SK-N-SH (cell line): Measurements from ENCODE around the gene HOXA10.

Experiments used
- ELF1 ChIP-seq: IDR thresholded peaks from 2 replicates; pipeline ENCODE4 v1.4.0; 2012
- EP300 ChIP-seq, 2 experiments: IDR thresholded peaks; 2 replicates each; pipeline versions ENCODE4 v1.4.0 to v1.6.1; 2012; ENCODE audit warnings: borderline replicate concordance in 1 of 2, low read depth in 1 of 2, low read length in 1 of 2
- GATA2 ChIP-seq: sonication (generic); formaldehyde crosslinking; IDR thresholded peaks from 2 replicates; pipeline ENCODE4 v1.5.0; 2020; ENCODE audit warnings: mild to moderate bottlenecking, missing genetic modification reagents
- MXI1 ChIP-seq: IDR thresholded peaks from 2 replicates; pipeline ENCODE4 v1.6.1; 2012; ENCODE audit warnings: mild to moderate bottlenecking, low read depth, low read length, improper control_type of control experiment
- NFIC ChIP-seq: IDR thresholded peaks from 2 replicates; pipeline ENCODE4 v1.4.0; 2012; ENCODE audit warnings: borderline replicate concordance
- POLR2AphosphoS5 ChIP-seq: IDR thresholded peaks from 2 replicates; pipeline ENCODE4 v1.6.1; 2012; ENCODE audit warnings: low read depth, low read length
- YY1 ChIP-seq: IDR thresholded peaks from 2 replicates; pipeline ENCODE4 v1.4.0; 2012; ENCODE audit warnings: low read depth, mild to moderate bottlenecking
- TF ChIP-seq, protein P1 (sequence below): fragments of 200-600 bp; sonication (generic); IDR thresholded peaks from 2 replicates; pipeline ENCODE4 v1.6.1; 2017; ENCODE audit warnings: antibody characterized with exemption, mild to moderate bottlenecking, moderate library complexity
- TF ChIP-seq, protein P2 (sequence below): IDR thresholded peaks from 2 replicates; pipeline ENCODE4 v1.4.0; 2012; ENCODE audit warnings: low read depth
- TF ChIP-seq, protein P3 (sequence below): IDR thresholded peaks from 2 replicates; pipeline ENCODE4 v1.6.1; 2012; ENCODE audit warnings: mild to moderate bottlenecking, low read depth, low read length, moderate library complexity

DNA sequence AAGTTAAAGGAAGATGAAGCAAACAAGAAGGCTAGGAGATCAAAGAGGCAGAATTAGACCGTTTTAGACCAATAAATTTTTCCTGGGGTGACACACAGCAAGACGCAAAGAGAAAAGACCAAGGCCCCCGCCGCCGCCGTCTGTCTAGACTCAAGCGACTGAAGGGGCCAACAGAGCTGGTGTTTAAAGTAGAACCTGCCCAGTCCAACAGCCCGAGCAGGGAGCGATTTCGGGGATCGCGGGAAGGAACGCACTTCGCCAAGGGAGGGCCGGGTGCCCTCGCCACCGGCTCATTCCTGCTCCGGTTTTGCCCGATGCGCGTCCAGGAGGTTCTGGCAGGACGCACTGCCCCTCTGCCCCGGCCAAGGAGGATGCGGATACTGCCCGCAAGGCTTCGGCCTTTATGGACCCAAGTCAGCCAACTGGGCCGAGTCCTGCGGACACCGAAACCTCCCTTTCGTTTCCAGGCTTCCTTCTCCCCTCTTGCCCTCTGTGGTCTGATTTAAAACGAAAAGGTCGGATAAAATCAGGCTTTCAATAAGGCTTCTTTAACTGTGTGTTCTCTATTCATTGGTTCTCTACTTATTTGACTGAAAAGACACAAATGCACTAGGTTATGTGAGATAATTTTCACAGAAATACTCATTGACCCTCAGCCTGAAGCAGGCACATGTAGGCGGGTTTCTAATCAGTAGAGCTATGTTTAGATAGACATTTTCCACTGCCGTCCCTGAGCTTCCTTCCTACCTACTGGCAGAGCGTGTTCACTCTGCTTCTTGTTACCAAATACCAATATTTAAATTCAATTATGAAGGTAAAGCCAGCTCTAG, 15.5 kb downstream of the HOXA10 start:
- TF ChIP-seq, protein P1, sequence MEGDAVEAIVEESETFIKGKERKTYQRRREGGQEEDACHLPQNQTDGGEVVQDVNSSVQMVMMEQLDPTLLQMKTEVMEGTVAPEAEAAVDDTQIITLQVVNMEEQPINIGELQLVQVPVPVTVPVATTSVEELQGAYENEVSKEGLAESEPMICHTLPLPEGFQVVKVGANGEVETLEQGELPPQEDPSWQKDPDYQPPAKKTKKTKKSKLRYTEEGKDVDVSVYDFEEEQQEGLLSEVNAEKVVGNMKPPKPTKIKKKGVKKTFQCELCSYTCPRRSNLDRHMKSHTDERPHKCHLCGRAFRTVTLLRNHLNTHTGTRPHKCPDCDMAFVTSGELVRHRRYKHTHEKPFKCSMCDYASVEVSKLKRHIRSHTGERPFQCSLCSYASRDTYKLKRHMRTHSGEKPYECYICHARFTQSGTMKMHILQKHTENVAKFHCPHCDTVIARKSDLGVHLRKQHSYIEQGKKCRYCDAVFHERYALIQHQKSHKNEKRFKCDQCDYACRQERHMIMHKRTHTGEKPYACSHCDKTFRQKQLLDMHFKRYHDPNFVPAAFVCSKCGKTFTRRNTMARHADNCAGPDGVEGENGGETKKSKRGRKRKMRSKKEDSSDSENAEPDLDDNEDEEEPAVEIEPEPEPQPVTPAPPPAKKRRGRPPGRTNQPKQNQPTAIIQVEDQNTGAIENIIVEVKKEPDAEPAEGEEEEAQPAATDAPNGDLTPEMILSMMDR: no peak
- TF ChIP-seq GATA2 (no peak), YY1 (no peak), NFIC (no peak), MXI1 (no peak), EP300 (IDR thresholded peaks at IDR 0.05; ENCODE audit: borderline replicate concordance in 1 of 2, low read depth in 1 of 2, low read length in 1 of 2) (no peak), ELF1 (no peak), POLR2AphosphoS5 (no peak)
- TF ChIP-seq, protein P2, sequence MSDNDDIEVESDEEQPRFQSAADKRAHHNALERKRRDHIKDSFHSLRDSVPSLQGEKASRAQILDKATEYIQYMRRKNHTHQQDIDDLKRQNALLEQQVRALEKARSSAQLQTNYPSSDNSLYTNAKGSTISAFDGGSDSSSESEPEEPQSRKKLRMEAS: no peak
- TF ChIP-seq, protein P3, sequence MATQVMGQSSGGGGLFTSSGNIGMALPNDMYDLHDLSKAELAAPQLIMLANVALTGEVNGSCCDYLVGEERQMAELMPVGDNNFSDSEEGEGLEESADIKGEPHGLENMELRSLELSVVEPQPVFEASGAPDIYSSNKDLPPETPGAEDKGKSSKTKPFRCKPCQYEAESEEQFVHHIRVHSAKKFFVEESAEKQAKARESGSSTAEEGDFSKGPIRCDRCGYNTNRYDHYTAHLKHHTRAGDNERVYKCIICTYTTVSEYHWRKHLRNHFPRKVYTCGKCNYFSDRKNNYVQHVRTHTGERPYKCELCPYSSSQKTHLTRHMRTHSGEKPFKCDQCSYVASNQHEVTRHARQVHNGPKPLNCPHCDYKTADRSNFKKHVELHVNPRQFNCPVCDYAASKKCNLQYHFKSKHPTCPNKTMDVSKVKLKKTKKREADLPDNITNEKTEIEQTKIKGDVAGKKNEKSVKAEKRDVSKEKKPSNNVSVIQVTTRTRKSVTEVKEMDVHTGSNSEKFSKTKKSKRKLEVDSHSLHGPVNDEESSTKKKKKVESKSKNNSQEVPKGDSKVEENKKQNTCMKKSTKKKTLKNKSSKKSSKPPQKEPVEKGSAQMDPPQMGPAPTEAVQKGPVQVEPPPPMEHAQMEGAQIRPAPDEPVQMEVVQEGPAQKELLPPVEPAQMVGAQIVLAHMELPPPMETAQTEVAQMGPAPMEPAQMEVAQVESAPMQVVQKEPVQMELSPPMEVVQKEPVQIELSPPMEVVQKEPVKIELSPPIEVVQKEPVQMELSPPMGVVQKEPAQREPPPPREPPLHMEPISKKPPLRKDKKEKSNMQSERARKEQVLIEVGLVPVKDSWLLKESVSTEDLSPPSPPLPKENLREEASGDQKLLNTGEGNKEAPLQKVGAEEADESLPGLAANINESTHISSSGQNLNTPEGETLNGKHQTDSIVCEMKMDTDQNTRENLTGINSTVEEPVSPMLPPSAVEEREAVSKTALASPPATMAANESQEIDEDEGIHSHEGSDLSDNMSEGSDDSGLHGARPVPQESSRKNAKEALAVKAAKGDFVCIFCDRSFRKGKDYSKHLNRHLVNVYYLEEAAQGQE: no peak
